Stimulated activated CD4-positive, alpha-beta T cell treated with anti-CD3 and anti-CD28 coated beads, Interleukin-12 subunit alpha, Interleukin-12 subunit beta, amount 100 ng/mL, for 24 hours (primary cell): Measurements from ENCODE around the gene FDXACB1.
"Not testable (repeated sequence)": the region's sequence is repeated elsewhere in the genome, so short reads cannot be mapped to it uniquely, and the experiment has no call there.

ENCODE experiments used
- DNase-seq, 2 experiments: peaks; one replicate each; pipeline ENCODE4 v3.0.0-alpha.2; 2020; ENCODE audit warnings: low read depth in 2 of 2

FDXACB1 gene

DNA sequence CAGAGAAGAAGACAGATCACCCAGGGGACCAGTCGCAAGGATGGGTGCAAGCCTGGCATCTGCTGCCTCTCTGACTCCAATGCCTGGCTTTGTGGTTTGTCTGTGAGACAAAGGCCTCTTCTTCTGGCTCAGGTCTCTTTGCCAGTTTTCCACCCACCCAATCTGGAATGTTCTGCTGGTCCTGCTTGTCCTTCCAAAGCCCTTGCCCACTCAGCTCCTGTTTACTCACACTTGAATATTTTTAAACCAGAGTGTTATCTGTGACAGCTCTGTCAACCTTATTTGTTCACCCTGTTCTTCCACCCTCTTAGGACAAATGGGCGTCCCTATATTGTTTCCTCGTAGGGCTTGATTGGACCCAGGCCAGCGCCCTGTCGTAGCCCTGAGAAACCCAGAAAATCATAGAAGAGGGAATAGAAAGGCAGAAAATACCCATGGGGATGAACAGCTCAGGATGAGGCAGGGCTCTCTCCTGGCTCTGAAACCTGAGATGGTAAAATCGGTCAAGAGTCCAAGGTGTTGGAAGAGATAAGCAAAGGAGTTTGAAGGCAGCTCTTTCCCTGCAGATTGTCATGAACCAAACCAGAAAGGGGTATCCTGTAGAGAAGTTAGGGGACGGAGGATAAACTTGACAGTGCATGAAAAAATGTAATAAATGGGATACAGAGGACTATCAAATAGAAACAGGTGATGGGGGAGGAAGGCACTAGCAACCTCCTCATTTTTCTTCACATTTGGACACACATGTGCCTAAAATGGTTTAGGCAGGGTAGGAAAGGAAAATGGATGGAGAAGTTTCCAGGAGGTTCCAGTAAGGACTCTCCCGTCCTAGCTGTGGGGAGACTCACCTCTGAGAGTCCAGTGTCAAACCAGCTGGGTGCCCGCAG, 32.0 kb upstream of the FDXACB1 start:
- DNase-seq, result no peak

DNA sequence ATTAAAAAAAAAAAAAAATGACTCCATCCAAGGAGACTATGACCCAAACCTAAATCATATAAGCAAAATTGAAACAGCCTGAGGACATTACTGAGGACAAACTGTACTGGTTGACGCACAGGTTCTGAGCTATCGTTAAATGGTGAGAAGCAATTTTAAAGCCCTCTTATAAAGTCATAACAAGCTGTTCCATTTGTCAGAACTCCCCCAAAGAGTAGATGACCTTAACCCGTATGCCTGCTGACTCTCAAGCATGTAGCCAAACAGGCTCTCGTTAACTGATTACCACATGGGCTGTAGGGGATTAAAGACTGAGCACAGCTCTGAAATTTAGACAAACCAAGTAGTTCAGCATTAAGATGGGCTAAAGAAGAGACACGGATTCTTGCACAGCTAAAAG, 30.4 kb upstream of the FDXACB1 start:
- DNase-seq, result no peak

DNA sequence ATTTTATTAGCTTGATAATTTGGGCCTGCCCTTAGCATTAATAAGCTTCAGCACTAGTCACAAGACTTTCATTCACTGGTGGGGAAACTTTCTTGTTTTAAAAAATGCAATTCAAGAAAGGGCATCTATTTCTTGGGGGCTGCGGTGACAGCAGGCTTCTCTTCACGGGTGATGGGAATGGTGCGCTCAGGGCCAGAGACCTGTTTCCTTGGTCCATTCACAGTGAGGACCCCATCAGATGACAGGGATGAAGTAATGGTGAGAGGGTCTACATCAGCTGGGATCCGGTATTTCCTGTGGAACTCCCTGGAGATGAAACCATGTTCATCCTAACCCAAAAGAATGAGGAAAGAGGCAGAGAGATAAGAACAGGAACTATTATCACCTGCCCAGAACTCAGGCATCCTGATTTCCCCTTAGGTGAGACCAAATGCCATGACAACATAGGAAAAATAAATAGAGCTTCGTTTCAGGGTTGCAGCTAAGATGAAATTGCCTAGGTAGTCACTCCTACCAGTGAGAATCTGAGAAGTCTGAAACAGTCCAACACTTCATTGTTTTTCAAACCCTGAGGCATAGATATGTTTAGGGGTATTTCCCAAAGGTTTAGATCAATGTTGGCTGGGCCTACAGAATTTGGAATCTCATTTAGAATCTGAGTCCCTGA, 29.8 kb upstream of the FDXACB1 start:
- no peak for DNase-seq

DNA sequence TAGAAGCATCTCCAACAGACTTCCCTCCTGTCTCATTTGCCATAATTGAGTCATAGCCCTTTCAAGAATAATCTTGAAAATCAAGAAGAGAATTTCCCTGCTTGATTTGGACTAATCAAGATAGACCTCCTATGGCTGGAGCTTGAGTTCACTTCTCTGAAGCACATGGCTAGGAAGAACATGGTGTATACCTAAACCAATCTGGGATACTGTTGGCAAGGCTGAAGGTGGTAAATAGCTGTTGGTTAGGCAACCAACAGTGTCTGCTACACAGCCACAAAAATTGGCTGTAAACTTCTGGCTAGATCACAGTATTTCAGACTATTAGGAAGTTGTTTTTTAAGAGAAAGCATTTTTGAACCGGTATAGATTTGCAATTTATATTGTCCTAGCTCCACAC, 27.7 kb upstream of the FDXACB1 start:
- DNase-seq, result no peak

DNA sequence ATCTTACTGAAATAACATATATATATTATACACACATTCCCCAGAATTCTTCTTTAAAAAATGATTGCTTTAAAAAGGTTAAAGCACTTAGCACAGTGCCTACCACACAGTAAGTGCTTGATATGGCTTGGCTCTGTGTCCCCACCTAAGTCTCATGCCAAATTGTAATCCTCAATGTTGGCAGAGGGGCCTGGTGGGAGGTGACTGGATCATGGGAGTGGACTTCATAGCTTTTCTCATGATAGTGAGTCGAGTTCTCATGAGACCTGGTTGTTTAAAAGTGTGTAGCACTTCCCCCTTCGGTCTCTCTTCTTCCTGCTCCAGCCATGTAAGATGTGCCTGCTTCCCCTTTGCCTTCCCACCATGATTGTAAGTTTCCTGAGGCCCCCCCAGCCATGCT, 26.4 kb upstream of the FDXACB1 start:
- DNase-seq, result no peak

DNA sequence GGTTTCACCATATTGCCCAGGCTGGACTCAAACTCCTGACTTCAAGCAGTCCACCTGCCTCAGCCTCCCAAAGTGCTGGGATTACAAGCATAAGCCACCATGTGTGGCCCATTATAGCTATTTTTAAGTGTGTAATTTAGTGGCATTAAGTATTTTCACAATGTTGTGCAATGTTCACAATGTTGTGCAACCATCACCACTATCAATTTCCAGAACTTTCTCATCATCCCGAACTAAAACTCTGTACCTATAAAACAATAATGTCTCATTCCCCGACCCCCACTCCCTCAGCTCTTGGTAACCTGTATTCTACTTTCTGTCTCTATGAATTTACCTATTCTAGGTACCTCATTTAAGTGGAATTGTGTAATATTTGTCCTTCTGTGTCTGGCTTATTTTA, 7.9 kb upstream of the FDXACB1 start:
- DNase-seq, result no peak

DNA sequence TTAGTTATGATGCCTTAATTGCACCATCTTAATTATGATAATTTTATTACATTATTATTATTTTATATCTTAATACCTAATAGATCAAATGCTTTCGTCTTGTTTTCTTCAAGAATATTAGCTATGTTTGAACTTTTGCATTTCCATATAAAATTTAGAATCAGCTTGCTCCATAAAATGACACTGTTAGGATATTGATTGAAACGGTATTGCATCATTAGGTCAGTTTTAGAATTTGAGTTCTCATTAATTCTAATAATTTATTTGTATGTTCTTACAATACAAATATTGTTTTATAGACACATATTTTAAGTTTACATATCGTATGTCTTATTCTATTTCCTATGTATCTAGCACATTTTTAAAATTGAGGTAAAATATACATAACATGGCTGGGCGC, 7.1 kb upstream of the FDXACB1 start:
- DNase-seq, result no peak

DNA sequence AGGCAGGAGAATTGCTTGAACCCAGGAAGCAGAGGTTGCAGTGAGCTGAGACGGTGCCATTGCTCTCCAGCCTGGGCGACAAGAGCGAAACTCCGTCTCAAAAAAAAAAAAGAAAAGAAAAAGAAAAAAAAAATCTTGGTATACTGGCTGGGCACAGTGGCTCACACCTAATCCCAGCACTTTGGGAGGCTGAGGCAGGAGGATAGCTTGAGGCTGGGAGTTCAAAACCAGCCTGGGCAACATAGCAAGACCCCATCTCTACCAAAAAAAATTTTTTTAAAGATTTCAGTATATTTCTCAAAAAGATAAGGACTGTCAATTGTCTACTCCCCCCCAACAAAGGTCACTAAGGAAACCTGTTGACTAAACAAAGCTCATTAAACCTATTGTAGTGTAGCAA, 6.1 kb upstream of the FDXACB1 start:
- not testable (repeated sequence) for DNase-seq

DNA sequence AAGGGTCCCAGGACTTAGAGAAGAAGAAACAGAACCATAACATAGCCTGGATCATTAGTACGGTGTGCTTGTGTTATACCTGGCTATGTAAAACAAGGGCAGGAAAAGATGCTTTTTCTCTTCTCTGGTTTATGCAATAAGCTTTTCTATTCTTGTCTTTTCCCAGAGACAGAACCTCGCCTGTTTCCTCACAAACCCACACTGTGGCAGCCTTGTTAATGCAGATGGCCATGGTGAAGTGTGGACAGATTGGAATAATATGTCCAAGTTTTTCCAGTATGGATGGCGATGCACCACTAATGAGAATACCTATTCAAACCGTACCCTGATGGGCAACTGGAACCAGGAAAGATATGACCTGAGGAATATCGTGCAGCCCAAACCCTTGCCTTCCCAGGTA, 3.2 kb upstream of the FDXACB1 start:
- DNase-seq, result no peak

DNA sequence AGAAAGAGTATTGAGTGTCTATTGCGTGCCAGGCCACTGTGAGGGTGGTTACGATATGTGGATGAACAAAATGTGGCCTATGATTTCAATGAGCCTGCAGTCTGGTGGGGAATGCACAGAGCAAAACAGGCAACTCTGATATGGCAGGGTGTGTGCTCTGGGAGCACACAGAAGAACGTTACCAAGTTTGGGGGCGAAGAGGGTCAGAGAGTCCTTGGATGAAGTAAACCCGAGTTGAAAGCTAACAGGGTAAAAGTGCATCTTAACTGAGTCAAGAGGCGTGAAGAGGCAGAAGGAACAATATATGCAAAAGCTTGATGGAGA, 634 bp upstream of the FDXACB1 start:
- DNase-seq, result no peak

DNA sequence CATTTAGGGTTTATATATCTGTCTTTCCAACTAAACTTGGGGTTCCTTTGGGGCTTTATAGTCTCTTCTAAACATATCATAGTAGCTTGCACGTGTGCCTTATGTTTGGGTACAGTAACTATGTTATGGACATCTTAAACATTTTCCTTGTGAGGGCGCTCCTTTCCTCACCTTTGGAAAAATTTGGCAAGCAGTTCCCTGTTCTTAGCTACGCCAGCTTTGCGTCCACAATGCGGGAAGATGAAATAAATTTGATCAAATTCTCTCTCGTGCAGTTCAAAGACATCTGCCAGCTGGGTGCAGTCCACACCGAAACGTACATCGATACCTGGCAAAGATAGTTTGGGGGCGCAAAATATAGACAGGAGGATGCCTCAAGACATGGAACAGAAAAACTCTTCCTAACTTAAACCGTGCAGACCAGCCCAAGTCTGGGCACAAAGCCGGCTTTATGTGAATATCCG, 548 bp downstream of the FDXACB1 start:
- no peak for DNase-seq

DNA sequence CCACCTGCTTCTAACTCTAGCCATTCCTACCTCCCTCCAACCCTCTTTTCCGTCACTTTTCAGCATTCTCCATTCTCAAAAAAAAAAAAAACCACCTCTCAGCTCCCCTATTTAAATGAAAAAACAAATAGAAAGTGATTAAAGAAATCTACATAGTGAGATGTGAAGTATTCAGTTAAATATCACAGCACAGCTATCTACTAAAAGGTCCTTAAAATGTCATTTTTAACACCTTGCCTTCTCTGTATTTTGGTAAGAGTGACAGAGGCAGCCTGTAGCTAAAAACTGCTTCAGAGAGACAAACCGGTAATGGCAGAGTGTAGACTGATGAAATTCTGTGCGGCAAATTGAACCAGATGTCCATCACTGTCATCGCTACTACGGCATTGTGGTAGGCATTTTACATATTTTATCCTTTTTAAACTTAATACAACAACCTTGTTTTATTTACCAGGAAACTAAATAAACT, 7.2 kb downstream of the FDXACB1 start:
- DNase-seq, result no peak

DNA sequence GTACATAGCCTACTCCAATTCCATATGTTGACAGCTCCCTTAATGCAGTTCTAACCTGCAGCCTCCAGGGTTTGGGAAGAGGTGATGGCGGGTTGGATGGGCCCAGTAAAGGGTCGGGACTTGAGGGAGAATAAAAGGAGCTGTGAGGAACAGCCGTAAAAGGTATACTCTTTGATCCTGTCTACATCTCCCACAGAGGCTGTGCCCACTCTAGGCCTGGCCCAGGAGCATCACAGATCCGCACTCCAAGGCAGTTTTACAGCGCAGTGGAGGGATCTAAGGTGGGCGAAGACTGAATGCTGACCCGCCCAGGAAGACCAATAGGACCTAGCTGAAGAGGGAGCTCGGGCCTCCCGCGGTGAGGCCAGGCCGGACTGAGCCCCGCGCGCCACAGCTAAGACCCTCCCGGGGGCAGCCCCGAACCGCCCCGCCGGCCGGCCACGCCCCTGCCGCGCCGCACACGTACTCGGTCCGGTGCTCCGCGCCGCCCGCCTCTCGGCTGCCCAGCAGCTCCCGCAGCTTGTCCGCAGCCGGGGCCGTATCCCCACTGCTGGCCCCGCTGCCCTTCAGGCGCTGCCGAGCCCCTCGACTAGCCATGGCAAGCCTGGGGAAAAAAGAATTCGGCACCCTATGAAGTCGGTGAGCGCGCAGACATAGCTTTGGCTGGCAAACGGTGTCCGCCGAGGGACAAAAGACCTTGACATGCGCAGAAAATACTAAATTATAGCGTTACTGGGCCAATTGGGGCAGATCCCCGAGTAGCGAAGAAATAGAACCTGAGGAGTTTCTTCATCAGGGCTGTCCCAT, 7.9 kb downstream of the FDXACB1 start, which contains the start of gene ALG9:
ALG9 (minus strand) TSS at position 696 of the 807 bp plus-strand sequence; CDS start at position 597, 99 bp downstream.
- DNase-seq, result peak; percentile 80 to 92

DNA sequence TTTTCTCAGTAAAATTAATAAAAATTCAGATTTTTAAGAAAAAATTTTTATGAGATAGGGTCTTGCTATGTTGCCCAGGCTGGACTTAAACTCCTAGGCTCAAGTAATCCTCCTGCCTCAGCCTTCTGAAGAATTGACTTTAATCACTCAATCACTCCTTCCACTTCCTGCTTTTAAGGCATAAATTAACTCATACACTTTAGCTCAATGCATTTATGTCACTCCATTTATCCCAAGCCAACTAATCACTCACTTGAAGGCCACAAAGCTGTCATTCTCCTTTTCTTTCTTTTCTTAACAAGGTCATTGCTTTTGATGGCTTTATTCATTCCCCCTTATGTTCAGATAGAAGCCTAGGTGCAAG, 8.5 kb downstream of the FDXACB1 start:
- DNase-seq, result no peak

DNA sequence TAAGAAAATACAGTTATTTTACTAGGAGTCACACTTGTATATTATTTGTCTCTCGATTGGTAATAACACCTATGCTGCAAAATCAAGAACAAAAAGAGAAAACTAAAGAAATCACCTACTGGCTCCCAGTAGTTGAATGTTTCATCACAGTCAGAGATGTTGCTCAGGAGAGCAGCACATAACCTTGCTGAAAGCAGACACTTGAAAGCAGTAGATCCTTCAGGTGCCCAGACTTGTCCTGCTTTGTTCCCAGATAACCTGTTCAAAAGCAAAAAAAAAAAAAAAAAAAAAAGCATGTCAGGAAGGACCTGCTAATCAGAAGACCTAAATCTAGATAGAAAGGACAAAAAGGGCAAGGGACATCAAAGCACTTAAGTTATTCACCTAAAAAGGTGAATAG, 8.9 kb downstream of the FDXACB1 start:
- DNase-seq, result no peak

DNA sequence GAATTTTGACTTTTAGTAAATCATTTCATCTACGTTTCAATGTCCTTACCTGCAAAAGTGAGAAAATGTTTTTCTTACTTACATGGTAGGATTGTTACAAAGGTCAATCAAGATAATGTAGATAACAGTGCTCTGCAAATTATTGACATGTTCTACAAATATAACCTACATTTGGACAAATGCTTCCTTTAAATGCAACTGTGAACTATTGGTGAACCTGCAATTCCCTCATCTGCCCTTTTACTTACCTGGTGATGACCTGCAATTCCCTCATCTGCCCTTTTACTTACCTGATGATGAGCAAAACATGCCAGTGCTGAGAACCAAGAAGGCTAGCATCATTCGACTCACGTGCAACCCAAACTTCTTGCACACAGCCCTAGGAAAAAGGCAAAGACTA, 18.7 kb downstream of the FDXACB1 start:
- no peak for DNase-seq

DNA sequence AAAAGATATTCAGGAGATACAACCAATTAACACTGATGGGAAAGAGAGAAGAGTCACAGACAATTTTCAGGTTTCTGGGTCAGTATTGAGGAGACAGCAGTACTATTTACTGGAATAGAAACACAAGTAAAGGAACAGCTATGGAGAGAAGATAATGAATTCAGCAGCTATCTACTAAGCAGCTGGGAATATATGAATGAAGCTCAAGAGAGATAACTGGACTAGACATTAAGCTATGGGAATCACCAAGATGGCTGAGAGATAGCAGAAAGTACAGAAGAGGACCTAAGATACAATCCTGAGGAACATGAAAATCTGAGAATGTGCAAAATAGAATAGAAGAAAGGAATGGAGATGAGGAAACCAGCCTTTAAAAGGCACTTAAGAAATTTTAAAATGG, 23.5 kb downstream of the FDXACB1 start:
- no peak for DNase-seq

DNA sequence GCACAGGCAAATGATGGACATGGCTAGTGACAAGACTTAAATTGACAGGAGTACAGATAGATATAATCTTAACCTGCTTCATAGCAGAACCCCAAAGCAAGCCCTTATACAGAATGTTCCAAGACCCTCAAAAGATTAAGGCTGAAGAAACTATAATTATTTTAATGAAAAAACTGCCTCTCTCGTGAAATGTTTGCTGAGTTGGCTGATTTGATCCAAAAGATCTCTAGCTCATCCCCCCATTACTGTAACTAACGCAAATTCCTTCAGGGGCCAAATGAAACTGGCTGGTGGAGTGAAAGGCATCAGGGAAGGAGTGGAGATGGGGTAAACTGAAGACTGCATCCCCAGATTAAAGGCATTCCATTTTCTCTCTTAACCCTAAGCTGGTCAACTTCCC, 26.9 kb downstream of the FDXACB1 start:
- no peak for DNase-seq

DNA sequence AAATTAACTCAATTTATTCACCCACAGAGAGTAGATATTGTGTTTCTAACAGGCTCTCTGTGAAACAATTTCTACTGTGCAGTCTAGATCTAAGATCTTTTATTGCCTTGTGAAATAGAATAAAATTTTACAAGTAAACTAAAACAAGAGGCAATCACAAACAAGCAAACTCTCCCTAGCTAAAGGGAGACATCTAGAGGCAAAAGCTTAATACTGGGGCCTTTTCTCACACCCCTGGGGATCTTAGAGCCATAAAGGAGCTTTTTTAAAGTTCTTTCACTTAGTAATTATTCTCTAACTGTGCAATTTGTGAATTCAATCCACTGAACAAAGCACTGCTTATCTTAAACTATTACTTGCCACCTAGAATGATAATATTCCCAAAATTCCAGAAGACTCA, 27.3 kb downstream of the FDXACB1 start:
- no peak for DNase-seq

DNA sequence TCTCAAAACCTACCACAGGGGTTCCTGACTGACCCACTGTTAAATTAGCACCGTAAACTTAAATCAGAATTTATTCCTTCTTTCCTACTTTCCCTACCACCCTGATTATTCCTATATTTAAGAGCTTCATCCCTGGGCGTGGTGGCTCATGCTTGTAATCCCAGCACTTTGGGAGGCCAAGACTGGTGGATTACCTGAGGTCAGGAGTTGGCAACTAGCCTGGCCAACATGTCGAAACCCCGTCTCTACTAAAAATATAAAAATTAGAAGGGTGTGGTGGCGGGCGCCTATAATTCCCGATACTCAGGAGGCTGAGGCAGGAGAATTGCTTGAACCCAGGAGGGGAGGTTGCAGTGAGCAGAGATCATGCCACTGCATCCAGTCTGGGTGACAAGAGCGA, 27.9 kb downstream of the FDXACB1 start:
- DNase-seq, result no peak

DNA sequence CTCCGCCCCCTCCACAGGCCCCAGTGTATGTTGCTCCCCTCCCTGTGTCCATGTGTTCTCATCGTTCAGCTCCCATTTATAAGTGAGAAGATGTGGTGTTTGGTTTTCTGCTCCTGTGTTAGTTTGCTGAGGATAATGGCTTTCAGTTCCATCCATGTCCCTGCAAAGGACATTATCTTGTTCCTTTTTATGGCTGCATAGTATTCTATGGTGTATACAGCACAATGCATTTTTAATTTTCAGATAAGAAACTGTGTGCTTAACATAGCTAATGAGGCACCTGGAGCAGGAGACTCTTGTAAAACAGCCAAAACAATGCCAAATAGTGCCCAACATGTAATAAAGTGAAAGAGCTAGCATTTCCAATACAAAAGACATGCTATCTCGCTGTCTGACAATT, 29.3 kb downstream of the FDXACB1 start:
- DNase-seq, result no peak

DNA sequence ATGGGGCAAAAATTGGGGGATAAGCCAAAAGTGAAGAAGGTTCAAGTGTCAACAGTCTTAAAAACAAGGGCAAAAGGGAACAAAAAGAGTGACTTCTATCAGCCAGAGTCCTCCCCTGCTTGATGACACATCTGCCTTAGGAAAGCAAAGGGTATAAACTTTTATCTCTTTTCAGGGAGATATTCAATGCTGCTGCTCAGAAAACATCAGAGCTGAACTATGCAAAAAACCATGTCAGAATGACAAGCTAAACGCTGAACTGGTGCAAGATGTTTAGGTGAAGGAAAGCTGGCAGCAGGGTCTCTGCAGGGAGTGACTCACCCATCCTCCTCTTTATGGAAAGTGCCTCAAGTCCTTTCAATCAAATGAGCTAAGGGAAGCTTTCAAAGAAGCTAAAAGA, 32.3 kb downstream of the FDXACB1 start:
- no peak for DNase-seq
